ENCODE results near the gene PDE4D.
"Not testable (repeated sequence)": the region's sequence is repeated elsewhere in the genome, so short reads cannot be mapped to it uniquely, and the experiment has no call there.

The PDE4D gene

DNA sequence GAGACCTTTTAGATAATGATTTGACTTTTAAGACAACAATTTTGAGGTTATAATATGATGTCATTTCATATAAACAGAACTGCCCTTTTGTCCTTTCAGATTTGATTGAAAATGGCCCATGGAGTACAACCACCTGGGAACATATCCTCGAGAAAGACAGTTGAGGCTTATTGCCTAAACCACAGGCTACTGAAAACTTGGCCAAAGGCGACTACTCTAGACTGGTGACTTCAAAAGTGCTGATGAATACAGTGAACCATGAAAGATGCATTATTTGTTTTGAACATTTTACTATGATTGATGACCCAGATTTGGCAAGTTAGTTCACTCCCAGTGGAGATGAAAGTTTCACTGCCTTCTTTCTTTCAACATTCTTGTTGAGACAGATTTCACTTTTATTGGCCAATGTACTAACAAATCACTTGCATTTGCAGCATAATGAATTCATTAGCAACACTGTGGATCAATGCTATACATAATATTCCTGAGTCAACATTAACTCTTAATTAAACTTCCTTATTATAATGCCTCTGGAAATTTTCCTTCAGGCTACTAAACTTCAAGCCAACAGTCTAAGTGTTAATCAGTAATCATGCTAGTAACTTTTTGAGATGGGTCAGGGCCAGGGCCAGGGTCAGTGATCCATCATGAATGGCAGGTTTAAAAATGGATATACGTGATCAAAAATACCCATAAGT, 830.4 kb downstream of the PDE4D start:
- no peaks in the 10 kb centered on the region for H3K9me3 ChIP-seq
- no peaks in the 10 kb centered on the region for H3K27me3 ChIP-seq
- H3K36me3 ChIP-seq = no peaks in the 10 kb centered on the region
- TF ChIP-seq, protein P1, sequence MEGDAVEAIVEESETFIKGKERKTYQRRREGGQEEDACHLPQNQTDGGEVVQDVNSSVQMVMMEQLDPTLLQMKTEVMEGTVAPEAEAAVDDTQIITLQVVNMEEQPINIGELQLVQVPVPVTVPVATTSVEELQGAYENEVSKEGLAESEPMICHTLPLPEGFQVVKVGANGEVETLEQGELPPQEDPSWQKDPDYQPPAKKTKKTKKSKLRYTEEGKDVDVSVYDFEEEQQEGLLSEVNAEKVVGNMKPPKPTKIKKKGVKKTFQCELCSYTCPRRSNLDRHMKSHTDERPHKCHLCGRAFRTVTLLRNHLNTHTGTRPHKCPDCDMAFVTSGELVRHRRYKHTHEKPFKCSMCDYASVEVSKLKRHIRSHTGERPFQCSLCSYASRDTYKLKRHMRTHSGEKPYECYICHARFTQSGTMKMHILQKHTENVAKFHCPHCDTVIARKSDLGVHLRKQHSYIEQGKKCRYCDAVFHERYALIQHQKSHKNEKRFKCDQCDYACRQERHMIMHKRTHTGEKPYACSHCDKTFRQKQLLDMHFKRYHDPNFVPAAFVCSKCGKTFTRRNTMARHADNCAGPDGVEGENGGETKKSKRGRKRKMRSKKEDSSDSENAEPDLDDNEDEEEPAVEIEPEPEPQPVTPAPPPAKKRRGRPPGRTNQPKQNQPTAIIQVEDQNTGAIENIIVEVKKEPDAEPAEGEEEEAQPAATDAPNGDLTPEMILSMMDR (IDR thresholded peaks at IDR 0.05; ENCODE audit: low read depth, low read length) = no peak
- DNase-seq = no peak
- peaks cover 33% of the 10 kb centered on the region for H3K4me1 ChIP-seq
- H3K4me3 ChIP-seq (ENCODE audit: low read depth, low read length) = no peak overlapping the region

DNA sequence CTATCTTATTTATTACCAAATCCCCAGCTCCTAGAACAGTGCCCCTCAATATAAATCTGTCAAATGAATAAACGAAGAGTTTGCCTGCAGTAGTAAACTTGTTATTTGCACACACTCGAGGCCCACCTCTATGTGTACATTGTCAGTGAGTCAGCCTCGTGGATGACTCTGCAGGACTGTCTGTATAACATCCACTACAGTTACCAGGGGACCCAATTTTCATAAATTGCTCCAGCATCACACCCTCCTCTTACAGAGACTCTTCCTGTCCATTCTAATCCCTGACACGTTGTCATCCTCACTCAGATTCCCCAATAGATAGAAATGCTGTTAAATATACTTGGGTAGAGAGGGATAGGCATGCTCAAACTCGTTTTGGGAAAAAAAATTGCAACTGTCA, 832.1 kb downstream of the PDE4D start:
- Histone ChIP-seq H3K4me3 (ENCODE audit: low read depth, low read length) (no peak overlapping the region), H3K4me1 (peaks cover 42% of the 10 kb centered on the region), H3K36me3 (no peaks in the 10 kb centered on the region), H3K9me3 (no peaks in the 10 kb centered on the region), H3K27me3 (no peaks in the 10 kb centered on the region)
- TF ChIP-seq, protein P1 (IDR thresholded peaks at IDR 0.05; ENCODE audit: low read depth, low read length) = no peak
- DNase-seq = no peak

DNA sequence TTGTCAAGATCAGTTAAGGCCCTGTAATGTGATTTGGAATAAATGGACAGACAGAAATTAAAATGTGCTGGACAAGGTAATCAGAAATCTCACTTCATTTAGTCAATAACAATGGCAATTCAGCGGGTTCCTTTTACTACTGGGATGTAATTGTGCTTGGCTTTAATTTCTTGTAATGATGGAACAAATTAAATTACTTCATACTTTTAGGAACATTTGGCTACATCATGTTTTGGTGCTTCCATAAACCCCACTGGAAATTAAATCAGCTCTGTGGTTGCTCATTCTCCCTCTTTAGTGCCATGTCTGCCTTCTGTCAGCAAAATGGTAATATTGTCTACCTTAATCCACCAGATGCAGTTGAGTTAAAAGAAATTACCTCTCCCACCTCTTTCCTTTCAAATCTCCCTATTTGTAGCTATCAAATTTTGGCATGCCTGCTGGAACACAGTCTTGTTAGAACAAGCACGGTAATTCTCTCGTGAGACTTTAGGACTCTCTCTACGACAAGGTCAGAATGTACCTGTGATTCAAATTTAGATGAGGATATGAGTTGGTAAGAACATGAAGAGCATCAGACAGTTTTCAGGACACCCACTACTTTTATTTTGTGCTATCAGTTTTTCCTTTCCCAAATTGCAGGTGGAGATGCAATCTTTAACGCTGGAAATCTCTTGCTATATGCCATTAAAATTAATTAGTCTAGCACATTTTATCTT, 834.4 kb downstream of the PDE4D start:
- H3K9me3 ChIP-seq = no peaks in the 10 kb centered on the region
- H3K36me3 ChIP-seq = no peaks in the 10 kb centered on the region
- TF ChIP-seq, protein P1 (IDR thresholded peaks at IDR 0.05; ENCODE audit: low read depth, low read length) = no peak
- H3K27me3 ChIP-seq = no peaks in the 10 kb centered on the region
- peaks cover 42% of the 10 kb centered on the region for H3K4me1 ChIP-seq
- H3K4me3 ChIP-seq (ENCODE audit: low read depth, low read length) = no peak overlapping the region
- peak; percentile 46 for DNase-seq

DNA sequence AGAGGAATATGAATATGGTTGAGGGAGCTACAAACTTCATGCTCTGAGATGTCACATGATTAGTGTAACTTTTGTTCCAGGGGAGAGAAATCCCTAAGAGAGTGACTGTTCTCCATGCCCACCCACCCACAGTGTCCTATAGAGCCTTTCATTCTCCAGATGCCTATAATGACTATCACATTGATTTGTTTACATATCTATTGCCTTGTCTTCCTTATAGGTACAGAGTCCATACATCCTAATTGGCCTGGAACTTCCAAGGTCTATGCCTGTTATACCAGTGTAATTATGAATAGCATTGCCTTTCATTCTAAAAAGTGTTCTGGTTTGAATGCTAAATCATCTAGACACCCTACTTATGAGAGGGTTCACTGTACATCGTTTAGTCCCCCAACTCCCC, 835.3 kb downstream of the PDE4D start:
- TF ChIP-seq, protein P1 (IDR thresholded peaks at IDR 0.05; ENCODE audit: low read depth, low read length) = no peak
- H3K4me3 ChIP-seq (ENCODE audit: low read depth, low read length) = no peak overlapping the region
- H3K9me3 ChIP-seq = no peaks in the 10 kb centered on the region

DNA sequence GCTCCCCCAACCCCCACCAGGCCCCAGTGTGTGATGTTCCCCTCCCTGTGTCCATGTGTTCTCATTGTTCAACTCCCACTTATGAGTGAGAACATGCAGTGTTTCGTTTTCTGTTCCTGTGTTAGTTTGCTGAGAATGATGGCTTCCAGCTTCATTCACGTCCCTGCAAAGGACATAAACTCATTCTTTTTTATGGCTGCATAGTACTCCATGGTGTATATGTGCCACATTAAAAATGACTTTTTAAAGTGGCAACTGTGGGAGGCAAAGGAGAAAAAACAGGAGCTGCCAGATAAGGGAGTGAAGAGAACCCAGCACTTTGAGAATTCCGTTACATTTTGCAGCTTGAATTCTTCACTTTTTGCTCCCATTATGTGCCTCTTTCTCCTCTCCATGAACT, 836.9 kb downstream of the PDE4D start:
- H3K4me1 ChIP-seq = peaks cover 32% of the 10 kb centered on the region
- not testable (repeated sequence) for H3K9me3 ChIP-seq; H3K36me3 ChIP-seq; H3K27me3 ChIP-seq; DNase-seq; H3K4me3 ChIP-seq (ENCODE audit: low read depth, low read length)

More for the DNA sequence above, 835.3 kb downstream of the PDE4D start:
- DNase-seq = no peak
- Histone ChIP-seq H3K27me3 (no peaks in the 10 kb centered on the region), H3K4me1 (peaks cover 41% of the 10 kb centered on the region), H3K36me3 (no peaks in the 10 kb centered on the region)

DNA sequence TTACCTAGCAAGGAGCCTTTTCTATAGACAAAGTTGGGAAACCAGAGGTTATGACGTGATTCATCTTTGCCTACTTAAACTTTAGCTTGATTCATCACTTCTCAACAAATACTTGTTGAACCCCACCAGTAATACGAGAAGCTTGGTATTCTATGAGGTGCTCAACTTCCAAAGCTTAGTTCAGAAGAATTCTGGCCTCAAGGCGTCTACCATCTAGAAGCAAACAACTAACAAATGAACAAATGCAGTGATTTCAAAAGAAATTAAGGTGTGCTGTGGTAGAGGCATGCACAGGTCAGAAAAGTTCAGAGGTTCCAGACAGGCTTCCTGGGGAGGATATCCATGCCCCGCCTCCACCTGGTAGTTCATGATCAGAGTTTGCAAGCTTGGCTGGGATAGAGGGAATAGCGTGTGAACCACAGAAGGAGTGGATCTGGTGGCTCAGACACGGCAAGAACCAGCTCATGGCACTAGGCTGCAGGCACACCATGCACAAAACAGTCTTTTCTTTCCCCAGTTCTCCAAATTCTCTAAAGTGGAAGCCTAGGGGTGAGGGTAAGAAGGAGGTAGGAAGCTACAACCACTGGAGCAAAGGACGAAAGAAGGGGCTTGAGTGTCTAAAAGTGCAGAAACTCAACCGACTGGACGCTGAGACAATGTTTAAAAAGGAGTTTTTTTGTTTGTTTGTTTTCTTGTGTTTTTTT, 837.6 kb downstream of the PDE4D start:
- no peaks in the 10 kb centered on the region for H3K27me3 ChIP-seq
- DNase-seq = no peak
- H3K9me3 ChIP-seq = no peaks in the 10 kb centered on the region
- H3K4me3 ChIP-seq (ENCODE audit: low read depth, low read length) = no peak overlapping the region
- no peaks in the 10 kb centered on the region for H3K36me3 ChIP-seq
- TF ChIP-seq, protein P1 (IDR thresholded peaks at IDR 0.05; ENCODE audit: low read depth, low read length) = no peak
- peaks cover 25% of the 10 kb centered on the region for H3K4me1 ChIP-seq

Measured in BE2C (cell line).